GM18517 (cell line): ENCODE results near the gene MYH11.

Experiments
- ATAC-seq: cut with Tn5 transposase; IDR thresholded peaks from one replicate; pipeline ENCODE4 v1.9.1; 2021; ENCODE audit warnings: mild to moderate bottlenecking, moderate library complexity; ENCODE audit not compliant: unreplicated experiment

MYH11 gene

DNA sequence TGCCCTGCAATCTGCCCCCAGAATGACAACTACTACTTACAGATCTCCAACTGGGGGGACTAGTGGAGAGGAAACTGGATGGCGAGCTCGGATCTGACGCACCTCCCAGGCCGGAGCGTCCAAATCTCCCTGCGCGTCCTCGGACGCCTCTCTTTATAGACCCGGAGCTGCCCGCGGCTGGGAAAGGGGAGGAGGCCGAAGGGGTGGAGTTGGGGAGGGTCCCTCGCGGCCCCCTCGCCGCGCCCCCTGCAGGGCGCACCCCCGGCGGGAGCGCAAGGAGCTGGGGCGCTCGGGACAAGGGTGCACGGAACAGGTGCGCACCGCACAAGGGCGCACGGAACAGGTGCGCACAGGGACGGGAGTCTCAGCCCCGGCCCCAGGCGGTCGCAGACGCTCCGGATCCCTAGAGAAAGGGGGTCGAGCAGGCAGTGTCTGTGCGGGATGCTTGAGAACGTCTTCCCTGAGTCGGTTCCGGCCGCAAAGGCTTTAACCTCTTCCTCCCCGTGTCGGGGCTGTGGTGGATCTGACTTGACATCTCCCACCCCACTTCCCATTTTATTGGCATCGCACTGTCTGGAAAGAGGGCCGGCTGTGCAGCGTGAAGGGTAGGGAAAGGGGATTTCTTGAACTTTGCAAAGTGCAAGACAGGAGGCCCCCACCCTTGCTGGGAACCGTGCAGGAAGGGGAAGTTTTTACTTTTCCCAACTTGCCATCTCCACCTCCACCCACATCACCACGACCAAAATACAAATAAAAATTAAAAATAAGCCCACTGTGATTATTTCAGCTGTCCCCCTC, at the start of gene MYH11:
TSS of gene MYH11 (minus strand) at position 128 of the 798 bp plus-strand sequence. CDS start 18,776 bp downstream, outside the sequence.
- ATAC-seq = no peak

DNA sequence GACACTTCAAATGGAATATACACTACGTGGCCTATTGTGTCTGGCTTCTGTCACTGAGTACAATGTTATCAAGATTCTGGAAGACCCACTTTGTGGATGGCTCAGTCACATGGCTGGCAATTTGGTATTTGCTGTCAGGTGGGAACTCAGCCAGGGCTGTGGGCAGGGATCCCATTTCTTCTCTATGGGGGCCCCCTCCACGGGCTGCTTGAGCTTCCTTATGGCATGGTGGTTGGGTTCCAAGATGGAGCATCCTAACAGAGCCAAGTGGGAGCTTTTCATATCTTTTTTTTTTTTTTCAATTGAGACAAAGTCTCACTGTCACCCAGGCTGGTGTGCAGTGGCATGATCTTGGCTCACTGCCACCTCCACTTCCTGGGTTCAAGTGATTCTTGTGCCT, 49.6 kb upstream of the MYH11 start:
- no peak for ATAC-seq

DNA sequence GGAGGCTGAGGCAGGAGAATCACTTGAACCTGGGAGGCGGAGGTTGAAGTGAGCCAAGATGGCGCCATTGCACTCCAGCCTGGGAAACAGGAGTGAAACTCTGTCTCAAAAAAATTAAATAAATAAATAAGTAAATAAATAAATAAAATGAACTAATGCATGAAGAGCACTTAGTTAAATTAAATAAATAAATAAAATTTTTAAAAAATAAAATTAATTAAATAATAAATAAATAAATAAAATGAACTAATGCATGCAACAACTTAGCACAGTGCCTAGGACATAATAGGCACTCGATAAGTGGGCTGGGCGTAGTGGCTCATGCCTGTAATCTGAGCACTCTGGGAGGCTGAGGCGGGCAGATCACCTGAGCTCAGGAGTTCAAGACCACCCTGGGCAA, 47.1 kb upstream of the MYH11 start:
- ATAC-seq = no peak

DNA sequence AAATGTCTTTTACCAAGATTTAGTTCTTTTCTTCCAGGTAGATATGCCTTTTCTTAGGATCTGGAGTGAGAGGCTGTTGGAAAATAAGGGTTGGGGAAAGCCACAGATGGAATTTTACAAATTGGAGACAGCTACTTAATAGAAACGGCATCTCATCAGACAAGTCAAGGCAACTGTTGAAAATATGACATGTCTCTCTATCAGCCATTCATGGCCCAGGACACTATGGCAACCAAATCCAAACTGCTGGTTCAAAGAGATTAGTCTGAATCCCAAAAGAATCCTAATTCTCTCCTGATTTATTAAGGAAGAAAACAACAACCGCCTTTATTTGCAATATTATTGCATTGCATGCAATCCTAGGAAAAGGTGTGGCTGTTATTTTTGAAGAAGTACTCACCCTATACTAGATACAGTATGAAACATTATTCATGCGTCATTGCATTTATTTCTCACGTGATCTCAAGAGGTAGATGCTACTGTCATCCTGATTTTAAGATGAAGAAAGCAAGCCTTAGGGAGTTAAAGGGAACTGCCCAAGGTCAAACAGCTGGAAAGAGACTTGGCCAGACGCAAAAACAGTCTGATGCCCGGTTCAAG, 44.2 kb upstream of the MYH11 start:
- ATAC-seq = no peak

DNA sequence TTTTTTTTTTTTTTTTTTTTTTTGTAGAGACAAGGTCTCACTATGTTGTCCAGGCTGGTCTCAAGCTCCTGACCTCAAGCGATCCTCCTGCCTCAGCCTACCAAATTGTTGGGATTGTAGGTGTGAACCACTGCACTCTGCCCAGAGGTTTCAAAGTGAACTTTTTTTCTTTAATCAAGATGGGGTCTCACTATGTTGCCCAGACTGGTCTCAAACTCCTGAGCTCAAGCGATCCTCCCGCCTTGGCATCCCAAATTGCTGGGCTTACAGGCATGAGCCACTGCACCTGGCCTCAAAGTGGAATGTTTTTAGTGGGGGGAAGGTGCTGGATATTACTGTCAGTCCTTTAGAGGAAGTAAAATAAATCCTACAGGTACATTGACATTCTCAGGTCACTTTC, 43.5 kb upstream of the MYH11 start:
- no peak for ATAC-seq

DNA sequence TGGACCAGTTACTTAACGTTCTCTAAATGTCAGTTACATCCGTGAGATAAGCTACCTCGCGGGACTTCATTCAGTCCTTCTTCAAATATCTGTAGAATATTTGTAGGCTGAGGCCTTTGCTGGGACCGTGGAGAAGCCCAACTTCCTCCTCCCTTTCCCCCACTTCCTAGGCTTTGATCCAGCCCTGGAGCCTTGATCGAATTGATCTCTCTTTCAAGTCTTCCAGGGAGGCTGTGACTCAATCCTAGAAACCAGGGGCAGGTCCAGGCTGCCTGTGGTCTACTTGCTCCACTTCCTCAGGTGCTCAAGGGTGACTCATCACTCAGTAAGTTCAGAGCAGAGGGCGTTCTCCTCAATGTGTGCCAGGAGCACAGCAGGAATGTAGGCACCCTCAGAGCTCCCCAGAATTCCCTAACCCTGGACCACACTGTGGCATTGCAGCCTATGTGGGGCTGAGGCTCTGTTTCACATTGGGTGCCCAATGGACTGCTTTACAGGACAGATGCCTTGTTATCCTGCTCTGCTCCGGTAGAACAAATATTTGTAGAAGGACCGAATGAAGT, 42.8 kb upstream of the MYH11 start:
- ATAC-seq = no peak

DNA sequence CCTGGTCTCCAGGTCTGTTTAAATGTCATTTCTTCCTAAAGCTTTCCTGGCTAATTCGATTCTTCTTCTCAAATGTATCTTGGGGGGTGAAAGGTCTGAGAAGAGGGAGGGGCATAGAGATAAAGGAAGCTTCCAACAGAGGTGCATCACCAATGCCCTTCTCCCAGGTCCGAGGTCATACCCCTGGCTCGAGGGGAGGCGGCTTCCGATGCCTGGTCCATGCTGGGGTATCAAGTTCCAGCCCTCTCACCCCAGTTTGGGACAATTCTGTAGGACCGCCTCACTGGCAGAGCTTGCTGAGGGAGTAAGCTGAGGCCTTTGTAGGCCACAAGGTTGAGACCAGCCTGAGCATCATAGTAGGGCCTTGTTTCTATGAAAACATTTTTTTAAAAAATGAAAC, 41.8 kb upstream of the MYH11 start:
- no peak for ATAC-seq

DNA sequence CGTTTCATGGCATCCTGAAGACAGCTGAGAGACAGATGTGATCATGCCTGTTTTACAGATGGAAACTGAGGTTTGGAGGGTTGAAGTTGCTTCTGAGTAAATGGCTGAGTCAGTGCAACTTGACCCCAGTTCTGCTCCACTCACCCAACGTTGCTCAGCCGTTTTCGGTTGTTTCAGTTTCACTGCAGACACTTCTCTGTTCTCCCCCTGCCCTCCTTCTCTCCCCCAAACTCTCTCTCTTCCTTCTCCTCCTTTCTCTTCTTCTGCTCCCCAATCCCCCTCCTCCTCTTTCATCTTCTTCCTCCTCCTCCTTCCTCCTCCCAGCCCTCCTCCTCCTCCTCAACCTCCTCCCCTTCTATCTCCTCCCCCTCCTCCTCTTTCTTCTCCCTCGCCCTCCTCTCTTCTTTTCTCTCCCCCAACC, 41.0 kb upstream of the MYH11 start:
- no peak for ATAC-seq

DNA sequence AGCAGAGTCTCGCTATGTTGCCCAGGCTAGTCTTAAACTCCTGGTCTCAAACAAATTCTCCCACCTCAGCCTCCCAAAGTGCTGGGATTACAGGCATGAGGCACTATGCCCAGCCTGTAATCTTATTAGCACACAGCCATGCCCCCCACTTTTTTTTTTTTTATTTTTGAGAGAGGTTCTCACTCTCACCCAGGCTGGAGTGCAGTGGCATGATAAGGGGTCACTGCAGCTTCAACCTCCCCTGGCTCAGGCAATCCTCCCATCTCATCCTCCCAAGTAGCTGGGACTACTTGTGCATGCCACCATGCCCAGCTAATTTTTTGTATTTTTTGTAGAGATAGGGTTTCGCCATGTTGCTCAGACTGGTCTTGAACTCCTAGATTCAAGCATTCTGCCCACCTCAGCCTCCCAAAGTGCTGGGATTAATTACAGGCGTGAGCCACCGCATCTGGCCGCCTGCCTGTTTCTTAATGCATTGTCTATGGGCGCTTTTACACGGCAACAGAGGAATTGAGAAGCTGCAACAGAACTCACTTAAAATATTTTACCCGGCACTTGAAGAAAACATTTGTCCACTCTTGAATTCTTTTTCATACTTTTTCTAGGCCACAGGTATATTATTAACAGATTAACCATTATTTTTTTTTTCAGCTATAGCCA, 40.4 kb upstream of the MYH11 start:
- no peak for ATAC-seq

DNA sequence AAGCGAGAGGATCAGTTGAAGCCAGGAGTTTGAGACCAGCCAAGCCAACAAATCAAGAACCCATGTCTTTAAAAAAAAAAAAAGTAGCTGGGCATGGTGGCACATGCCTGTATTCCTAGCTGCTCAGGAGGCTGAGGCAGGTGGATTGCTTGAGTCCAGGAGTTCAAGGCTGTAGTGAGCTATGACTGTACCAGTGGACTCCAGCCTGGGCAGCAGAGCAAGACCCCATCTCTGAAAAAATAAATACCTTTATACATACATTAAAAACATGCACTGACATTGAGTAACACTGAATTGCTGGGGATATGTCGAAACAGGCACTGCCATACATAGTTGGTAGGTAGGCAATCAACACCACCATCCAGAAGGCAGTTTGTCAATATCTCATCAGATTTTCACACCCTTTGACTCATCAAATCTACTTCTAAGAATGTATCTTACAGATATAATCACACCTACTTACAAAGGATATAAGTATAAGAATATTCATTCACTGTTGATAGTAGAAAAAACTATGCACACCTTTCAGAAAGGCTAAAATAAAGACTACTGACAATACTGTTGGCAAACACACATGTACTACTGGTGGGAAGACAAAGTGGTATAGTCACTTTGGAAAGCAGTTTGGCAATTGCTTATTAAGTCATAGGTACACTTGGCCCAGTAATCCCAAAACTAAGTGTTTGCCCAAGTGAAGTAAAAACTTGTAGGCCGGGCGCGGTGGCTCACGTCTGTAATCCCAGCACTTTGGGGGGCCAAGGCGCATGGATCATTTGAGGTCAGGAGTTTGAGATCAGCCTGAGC, 37.9 kb upstream of the MYH11 start:
- no peak for ATAC-seq

DNA sequence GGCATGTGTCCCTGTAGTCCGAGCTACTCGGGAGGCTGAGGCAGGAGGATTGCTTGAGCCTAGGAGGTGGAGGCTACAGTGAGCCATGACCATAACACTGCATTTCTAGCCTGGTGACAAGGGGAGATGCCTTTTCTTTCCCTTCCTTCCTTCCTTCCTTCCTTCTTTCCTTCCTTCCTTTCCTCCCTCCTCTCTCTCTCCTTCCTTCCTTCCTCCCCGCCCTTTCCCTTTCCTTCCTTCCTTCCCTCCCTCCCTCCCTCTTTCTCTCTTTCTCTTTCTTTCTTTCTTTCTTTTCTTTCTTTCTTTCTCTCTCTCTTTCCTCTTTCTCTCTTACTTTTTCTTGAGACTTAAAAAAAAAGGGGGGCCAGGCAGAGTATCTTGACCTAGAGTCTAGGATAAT, 34.7 kb upstream of the MYH11 start:
- no peak for ATAC-seq

DNA sequence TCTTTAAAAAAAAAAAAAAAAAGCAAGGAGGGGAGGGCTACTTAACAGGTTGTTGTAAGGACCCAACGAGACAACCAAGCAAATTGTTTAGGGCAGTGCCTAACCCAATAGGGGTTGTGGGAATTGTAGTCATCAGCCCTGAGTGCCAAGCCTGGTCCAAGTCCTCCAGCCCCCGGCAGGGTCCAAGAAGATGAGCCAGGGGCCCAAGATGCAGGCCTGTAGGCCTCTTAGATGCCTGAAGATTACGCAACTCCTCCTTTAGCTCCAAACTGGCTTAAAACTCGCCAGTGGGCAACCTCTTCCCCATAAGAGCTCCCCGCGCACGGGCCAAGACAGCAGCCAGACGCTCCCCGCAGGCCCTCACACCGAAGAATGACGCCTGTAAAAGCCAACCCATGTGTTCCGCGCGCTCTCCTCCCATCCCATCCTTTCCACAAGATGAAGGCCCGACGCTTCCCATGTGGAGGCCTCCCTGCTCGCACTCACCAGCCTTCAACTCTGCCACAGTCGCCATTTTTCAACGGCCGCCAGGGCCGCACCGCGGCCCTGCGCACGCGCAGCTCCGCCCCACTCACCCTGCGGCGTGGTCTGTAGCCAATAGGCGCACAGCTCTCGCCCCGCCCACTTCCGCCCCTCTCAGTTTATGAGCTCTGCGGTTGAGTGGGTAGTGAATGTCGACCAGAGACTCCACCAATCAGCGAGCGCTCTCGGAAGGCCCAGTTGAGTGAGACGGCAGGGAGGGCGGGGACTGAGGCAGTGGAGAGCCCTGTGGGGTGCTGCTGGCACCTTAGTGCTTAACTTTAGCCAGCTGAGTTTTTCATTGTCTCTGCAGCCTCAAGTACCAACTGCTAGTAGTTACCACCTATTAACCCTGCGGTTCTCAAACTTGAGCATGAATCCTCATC, 31.5 kb upstream of the MYH11 start, which contains the start of gene CEP20:
TSS of gene CEP20 (minus strand) at position 532 of the 905 bp plus-strand sequence. CDS start at position 514, 18 bp downstream.
- peak; percentile 93 for ATAC-seq

DNA sequence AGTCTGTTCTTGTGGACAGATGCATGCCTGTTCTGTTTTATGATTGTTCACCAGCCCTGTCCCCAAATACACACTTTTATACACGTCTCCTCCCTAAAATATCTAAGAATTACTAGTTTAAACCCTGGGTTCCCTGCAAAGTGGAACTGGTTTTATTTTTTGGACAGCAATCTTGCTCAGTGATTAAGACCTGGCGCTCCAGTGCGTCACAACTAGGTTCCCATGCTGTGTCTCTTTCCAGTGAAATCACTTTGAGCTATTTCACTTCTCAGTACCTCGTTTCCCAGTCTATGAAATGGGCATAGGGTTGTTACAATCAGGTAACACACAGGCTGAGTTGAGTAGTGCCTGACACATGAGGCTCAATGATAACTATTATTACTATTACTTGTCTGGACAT, 30.5 kb upstream of the MYH11 start:
- ATAC-seq = no peak

DNA sequence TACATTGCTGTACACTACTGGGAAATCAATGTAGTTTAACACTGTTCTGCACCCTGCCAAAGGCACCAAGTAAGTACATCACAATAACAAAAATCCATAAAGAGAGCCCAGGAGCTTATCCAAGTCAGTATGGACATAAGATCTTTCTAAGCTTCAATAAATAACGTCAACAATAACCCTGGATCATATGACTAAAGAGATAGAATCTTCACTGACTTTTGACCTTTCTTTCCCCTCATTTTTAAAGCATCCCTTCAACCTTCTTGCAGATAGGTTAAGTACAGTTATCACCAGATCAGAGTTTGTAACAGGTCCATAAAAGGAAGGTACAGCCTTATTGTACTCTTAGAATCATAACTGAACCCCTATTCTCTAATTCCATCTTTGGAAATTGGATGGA, 29.2 kb upstream of the MYH11 start:
- ATAC-seq = no peak

DNA sequence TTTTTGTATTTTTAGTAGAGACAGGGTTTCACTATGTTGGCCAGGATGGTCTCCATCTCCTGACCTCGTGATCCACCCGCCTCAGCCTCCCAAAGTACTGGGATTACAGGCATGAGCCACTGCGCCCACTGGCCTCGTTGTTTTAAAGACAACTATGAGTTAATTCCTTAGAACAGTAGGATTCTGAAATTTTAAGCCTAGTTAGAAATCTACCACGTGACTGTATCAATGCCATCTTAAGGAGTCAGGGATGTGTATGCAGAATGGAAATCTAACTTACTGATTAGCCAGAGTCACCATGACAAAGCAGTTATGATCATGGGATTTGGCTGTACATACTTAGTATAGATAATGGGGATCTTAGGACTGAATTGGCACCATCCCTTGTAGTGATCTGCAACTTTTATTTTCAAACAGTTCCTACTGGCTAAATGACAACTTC, 28.8 kb upstream of the MYH11 start:
- ATAC-seq = no peak

DNA sequence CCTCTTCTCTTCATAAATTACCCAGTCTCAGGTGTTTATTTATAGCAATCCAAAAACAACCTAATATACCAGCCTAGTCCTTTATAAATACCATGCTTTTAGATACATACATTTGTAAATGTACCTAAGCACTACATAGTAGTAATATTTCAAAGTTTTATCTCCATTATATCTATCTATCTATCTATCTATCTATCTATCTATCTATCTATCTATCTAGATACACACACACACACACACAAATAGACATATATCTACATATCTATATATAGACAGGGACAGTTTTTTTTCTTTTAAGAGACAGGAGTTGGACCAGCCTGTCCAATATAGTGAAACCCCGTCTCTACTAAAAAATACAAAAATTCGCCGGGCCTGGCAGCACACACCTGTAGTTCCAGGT, 25.7 kb upstream of the MYH11 start:
- no peak for ATAC-seq

DNA sequence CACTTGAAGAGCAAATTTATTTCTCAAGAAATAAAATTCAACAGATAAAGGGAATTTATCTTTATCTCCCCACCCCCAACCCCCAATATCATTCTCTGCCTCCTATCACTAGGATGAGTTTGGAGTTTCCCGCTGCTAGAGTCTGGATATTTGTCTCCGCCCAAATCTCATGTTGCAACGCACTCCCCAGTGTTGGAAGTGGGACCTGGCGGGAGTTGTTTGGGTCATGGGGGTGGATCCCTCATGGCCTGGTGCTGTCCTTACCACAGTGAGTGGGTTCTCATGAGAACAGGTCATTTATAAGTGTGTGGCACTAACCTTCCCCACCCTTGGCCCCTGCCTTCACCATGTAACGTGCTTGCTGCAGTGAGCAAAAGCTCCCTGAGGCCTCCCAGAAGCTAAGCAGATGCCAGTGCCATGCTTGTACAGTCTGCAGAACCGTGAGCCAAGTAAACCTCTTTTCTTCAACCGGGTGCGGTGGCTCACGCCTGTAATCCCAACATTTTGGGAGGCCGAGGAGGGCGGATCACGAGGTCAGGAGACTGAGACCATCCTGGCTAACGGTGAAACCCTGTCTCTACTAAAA, 25.1 kb upstream of the MYH11 start:
- ATAC-seq = no peak

DNA sequence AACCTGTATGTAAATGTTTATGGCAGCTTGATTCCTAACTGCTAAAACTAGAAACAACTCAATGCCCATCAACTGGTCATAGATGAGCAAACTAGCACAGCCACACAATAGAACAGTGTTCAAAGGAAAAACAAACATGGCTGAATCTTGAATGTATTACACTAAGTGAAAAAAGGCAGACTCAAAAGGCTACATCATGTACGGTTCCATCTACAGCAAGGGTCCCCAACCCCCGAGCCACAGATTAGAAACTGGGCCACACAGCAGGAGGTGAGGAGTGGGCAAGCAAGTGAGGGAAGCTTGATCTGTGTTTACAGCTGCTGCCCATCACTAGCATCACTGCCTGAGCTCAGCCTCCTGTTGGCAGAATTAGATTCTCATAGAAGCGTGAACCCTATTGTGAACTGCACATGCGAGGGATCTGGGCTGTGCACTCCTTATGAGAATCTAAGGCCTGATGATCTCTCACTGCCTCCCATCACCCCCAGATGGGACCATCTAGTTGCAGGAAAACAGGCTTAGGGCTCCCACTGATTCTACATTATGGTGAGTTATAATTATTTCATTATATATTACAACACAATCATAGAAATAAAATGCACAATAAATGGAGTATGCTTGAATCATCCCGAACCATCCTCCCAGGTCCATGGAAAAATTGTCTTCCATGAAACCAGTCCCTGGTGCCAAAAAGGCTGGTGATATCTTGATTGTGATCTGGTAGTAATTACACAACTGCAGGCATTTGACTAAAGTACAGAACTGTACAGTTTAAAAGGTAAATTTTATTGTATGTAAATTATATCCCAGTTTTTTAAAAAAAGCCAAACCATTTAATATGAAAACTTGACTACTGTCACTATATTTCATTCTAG, 23.8 kb upstream of the MYH11 start:
- ATAC-seq = no peak
